Endothelial cell of umbilical vein (primary cell): ENCODE results near the gene DLGAP1. TPM values are rescaled to one million over a fixed set of nuclear protein-coding genes. Genes with fewer than 3 reads are reported as not detected.
A peak's percentile ranks its signal among the peaks of the same experiment; 100 is the strongest.

Experiments
- BruUV-seq: library from RNA; stranded (reverse); fragments of 400-500 nt; replicated peaks from 2 replicates; lab custom pipeline; 2021; lab: Mats Ljungman, UMichigan
- CTCF ChIA-PET: fragments of 300-600, 350-600 bp; sonication (Branson Sonifier 250); formaldehyde crosslinking; loops from one replicate; lab custom pipeline; 2021; ENCODE audit warnings: antibody characterized with exemption, inconsistent platforms; lab: Charles Lee
- POLR2A ChIA-PET: fragments of 300-600, 350-600 bp; sonication (Branson Sonifier 250); formaldehyde crosslinking; loops from one replicate; lab custom pipeline; 2021; ENCODE audit warnings: antibody characterized with exemption, inconsistent platforms; lab: Charles Lee
- DNase-seq: peaks from one replicate; pipeline ENCODE4 v3.0.0-alpha.2; 2011; ENCODE audit warnings: low read depth, low spot score
- FAIRE-seq: peaks from 2 replicates; lab custom pipeline; 2011; peaks lifted over from hg19 to GRCh38; lab: Jason Lieb, UNC
- H2AFZ ChIP-seq: 2 replicates; pipeline ENCODE4 v1.6.0; 2012; ENCODE audit warnings: low read depth, low read length, control low read depth, inconsistent platforms
- H3K27ac ChIP-seq: 2 replicates; pipeline ENCODE4 v1.5.1; 2011; ENCODE audit warnings: low read depth, mild to moderate bottlenecking, control low read depth, low read length, moderate library complexity; ENCODE audit not compliant: insufficient read depth
- H3K27me3 ChIP-seq, 2 experiments: 2 replicates each; pipeline versions ENCODE4 v1.6.0 to v1.6.1; 2011; ENCODE audit warnings: low read length in 2 of 2, mixed read lengths in 1 of 2; ENCODE audit not compliant: control insufficient read depth in 2 of 2, insufficient read depth in 2 of 2
- H3K36me3 ChIP-seq, 2 experiments: 2 replicates in 1 of 2; 3 replicates in 1 of 2; pipeline ENCODE4 v1.5.1; 2011; ENCODE audit warnings: low read length in 2 of 2, mild to moderate bottlenecking in 1 of 2, moderate library complexity in 1 of 2; ENCODE audit not compliant: control insufficient read depth in 2 of 2, insufficient read depth in 2 of 2; ENCODE audit errors: extremely low read depth in 1 of 2
- H3K4me1 ChIP-seq: 3 replicates; pipeline ENCODE4 v1.5.1; 2011; ENCODE audit warnings: mild to moderate bottlenecking, low read length; ENCODE audit not compliant: control insufficient read depth, insufficient read depth; ENCODE audit errors: extremely low read depth
- H3K4me2 ChIP-seq: 2 replicates; pipeline ENCODE4 v1.6.1; 2011; ENCODE audit warnings: low read length, control low read depth, mixed read lengths; ENCODE audit not compliant: insufficient read depth
- H3K4me3 ChIP-seq, 3 experiments: fragments of 200-600 bp in 1 of 3; sonication (generic), shearing (Covaris generic) in 1 of 3; replicated peaks in 1 of 3; 2 replicates each; pipeline ENCODE4 v1.5.1; 2011 to 2016; ENCODE audit warnings: control low read depth in 3 of 3, low read length in 3 of 3, mild to moderate bottlenecking in 2 of 3, inconsistent platforms in 1 of 3, low read depth in 1 of 3, moderate library complexity in 1 of 3; ENCODE audit not compliant: insufficient read depth in 1 of 3
- H3K79me2 ChIP-seq: 2 replicates; pipeline ENCODE4 v1.6.0; 2012; ENCODE audit warnings: low read length, inconsistent platforms; ENCODE audit not compliant: control insufficient read depth, insufficient read depth
- H3K9ac ChIP-seq: replicated peaks from 2 replicates; pipeline ENCODE3; 2011; ENCODE audit warnings: low read length, control low read depth; ENCODE audit not compliant: insufficient read depth; ENCODE audit errors: extremely low read depth
- H3K9me1 ChIP-seq: replicated peaks from 3 replicates; pipeline ENCODE4 v1.6.0; 2011; ENCODE audit warnings: mild to moderate bottlenecking, low read length; ENCODE audit not compliant: control insufficient read depth, insufficient read depth; ENCODE audit errors: extremely low read depth
- H3K9me3 ChIP-seq: replicated peaks from 2 replicates; pipeline ENCODE4 v1.5.1; 2012; ENCODE audit warnings: low read length, inconsistent platforms; ENCODE audit not compliant: control insufficient read depth, insufficient read depth
- H4K20me1 ChIP-seq: replicated peaks from 2 replicates; pipeline ENCODE3; 2011; ENCODE audit warnings: mild to moderate bottlenecking, low read length; ENCODE audit not compliant: control insufficient read depth, insufficient read depth; ENCODE audit errors: extremely low read depth
- EZH2 ChIP-seq: IDR thresholded peaks from 2 replicates; pipeline ENCODE4 v1.6.1; 2012; ENCODE audit warnings: borderline replicate concordance, low read depth, mild to moderate bottlenecking, moderate library complexity, low read length, inconsistent platforms; ENCODE audit not compliant: severe bottlenecking
- FOS ChIP-seq: IDR thresholded peaks from 2 replicates; pipeline ENCODE4 v1.6.1; 2011; ENCODE audit warnings: mild to moderate bottlenecking, low read length, moderate library complexity, borderline replicate concordance; ENCODE audit not compliant: insufficient read depth
- GATA2 ChIP-seq: IDR thresholded peaks from 2 replicates; pipeline ENCODE4 v1.7.0; 2011; ENCODE audit warnings: low read depth, mild to moderate bottlenecking, moderate library complexity, mixed read lengths, low read length; ENCODE audit not compliant: insufficient read length, insufficient read depth
- JUN ChIP-seq: IDR thresholded peaks from 2 replicates; pipeline ENCODE4 v1.6.1; 2011; ENCODE audit warnings: borderline replicate concordance, low read depth; ENCODE audit not compliant: insufficient read length, insufficient read depth
- MYC ChIP-seq: IDR thresholded peaks from one replicate; pipeline ENCODE4 v1.6.1; 2011; ENCODE audit warnings: mild to moderate bottlenecking, low read depth, low read length
- POLR2A ChIP-seq: IDR thresholded peaks from 2 replicates; pipeline ENCODE4 v1.6.1; 2012; ENCODE audit warnings: low read depth, mild to moderate bottlenecking, control low read depth, low read length
- POLR2AphosphoS5 ChIP-seq: IDR thresholded peaks from 2 replicates; pipeline ENCODE4 v1.6.1; 2012; ENCODE audit warnings: low read depth, mild to moderate bottlenecking, control low read depth, low read length, moderate library complexity; ENCODE audit not compliant: insufficient read depth
- dilution Hi-C: fragments of 300-500 bp; cut with MboI; formaldehyde crosslinking; loops from one replicate; pipeline ENCODE4 v1.15.0; 2019; ENCODE audit warnings: low sequenced_read_pairs; ENCODE audit not compliant: extremely low pct_ligation_motif_present
- intact Hi-C: fragments of 100-400 bp; cut with micrococcal nuclease; formaldehyde crosslinking; loops from one replicate; pipeline ENCODE4 v1.10.0; 2022
- polyA plus RNA-seq, 4 experiments: library from polyadenylated mRNA; depleted of rRNA in 3 of 4; stranded (reverse) in 3 of 4; unstranded in 1 of 4; fragments of >200 nt; gene quantifications; 2 replicates each; pipeline versions ENCODE4 v1.2.1 to v1.2.3, GENCODE V29; 2011 to 2012; ENCODE audit warnings: missing spikeins in 1 of 4
- total RNA-seq: library from RNA; stranded (reverse); gene quantifications from 2 replicates; pipeline ENCODE4 v1.2.3, GENCODE V29; 2021
- TF ChIP-seq, protein P1 (sequence below): IDR thresholded peaks from 2 replicates; pipeline ENCODE4 v1.6.1; 2011; ENCODE audit not compliant: insufficient read depth, insufficient read length
- TF ChIP-seq, protein P2 (sequence below), 2 donors: IDR thresholded peaks; 1 replicate in 1 of 2; 2 replicates in 1 of 2; pipeline ENCODE4 v1.5.1; 2011; ENCODE audit warnings: low read length in 2 of 2, mild to moderate bottlenecking in 2 of 2, moderate library complexity in 2 of 2, control low read depth in 1 of 2, inconsistent platforms in 1 of 2, low read depth in 1 of 2; ENCODE audit not compliant: insufficient read depth in 1 of 2; ENCODE audit errors: extremely low read depth in 1 of 2

Gene DLGAP1
- total and polyA plus RNA-seq, 2 donors (not counting 3 experiments of a cell fraction or from before 2014, with no cell fraction given): 0.04 TPM; not detected in 1

DNA sequence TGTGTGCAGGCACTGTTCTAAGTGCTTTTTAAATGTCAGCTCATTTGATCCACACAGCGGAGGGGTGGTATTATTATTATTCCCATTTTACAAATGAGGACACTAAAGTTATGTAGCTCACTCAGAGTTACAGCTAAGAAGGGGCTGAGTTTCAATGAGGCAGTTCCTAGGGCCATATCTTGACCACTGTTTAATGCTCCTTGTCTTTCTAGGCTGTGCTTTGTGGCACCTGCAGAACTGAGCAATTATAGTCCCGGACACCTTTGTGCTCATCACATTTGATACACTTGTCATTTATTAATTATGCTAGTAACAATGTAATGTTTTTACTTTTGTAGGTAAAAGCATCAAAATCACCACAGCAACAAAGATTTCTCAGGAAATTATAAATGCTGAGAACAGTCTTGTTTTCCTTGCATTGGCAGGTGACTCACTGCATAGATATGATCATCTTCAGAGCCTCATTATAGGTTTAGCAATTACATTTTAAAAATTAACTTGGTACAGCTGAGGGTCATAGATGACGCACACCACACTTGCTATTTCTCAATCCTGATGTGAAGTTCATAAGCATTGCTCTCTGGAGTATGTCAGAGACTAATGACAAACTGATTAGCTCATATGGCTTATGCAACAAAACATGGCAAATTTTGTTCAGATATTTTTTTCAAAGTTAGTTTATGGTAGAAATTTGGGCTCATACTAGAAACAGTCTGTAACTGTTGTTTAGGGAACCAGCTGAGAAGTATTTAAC lies 638.3 kb downstream of the DLGAP1 start:
- POLR2A ChIA-PET: no interaction called here
- BruUV-seq: no TSS peak
- peak; percentile 12 for FAIRE-seq

DNA sequence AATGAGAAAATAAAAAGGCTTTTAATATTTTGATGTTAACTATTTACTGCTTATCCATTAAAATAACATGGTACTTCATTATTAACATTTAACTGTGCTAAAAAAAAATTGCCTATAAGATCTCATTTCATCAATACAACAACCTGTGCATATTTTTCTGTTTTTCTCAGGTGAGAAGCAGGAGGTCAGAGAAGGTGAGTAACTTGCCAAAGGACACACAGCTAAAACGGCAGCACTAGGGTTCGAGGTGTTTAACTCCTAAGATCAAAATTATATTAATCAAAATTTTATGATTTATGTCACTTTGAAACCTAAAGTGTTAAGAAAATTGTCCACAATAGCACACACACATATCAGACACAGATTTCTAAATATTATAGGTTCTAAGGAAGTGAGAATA lies 639.1 kb downstream of the DLGAP1 start:
- CTCF ChIA-PET: interaction anchor here (1.0 to 2.4 kb wide), 2 partner anchors 44 to 112 kb away, joined by 3 to 12 read pairs; no protein-coding TSS in a partner anchor
- POLR2A ChIA-PET: no interaction called here
- DNase-seq: no peak
- TF ChIP-seq, protein P1, sequence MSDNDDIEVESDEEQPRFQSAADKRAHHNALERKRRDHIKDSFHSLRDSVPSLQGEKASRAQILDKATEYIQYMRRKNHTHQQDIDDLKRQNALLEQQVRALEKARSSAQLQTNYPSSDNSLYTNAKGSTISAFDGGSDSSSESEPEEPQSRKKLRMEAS: no peak
- TF ChIP-seq POLR2A (no peak), MYC (no peak), POLR2AphosphoS5 (no peak), EZH2 (no peak), JUN (no peak), FOS (no peak), GATA2 (no peak)
- TF ChIP-seq, protein P2, sequence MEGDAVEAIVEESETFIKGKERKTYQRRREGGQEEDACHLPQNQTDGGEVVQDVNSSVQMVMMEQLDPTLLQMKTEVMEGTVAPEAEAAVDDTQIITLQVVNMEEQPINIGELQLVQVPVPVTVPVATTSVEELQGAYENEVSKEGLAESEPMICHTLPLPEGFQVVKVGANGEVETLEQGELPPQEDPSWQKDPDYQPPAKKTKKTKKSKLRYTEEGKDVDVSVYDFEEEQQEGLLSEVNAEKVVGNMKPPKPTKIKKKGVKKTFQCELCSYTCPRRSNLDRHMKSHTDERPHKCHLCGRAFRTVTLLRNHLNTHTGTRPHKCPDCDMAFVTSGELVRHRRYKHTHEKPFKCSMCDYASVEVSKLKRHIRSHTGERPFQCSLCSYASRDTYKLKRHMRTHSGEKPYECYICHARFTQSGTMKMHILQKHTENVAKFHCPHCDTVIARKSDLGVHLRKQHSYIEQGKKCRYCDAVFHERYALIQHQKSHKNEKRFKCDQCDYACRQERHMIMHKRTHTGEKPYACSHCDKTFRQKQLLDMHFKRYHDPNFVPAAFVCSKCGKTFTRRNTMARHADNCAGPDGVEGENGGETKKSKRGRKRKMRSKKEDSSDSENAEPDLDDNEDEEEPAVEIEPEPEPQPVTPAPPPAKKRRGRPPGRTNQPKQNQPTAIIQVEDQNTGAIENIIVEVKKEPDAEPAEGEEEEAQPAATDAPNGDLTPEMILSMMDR (IDR thresholded peaks at IDR 0.05; ENCODE audit: extremely low read depth in 1 of 2, insufficient read depth in 1 of 2, low read depth in 1 of 2, low read length in 2 of 2): no peak
- Histone ChIP-seq H3K79me2 (no peaks in the 10 kb centered on the region), H3K27me3 (no peaks in the 10 kb centered on the region), H2AFZ (no peak overlapping the region), H3K9me3 (no peaks in the 10 kb centered on the region), H3K4me1 (peaks cover 6% of the 10 kb centered on the region), H3K27ac (no peak overlapping the region), H3K9ac (no peak overlapping the region), H3K4me3 (no peak overlapping the region), H3K4me2 (no peak overlapping the region), H3K36me3 (no peaks in the 10 kb centered on the region), H3K9me1 (no peaks in the 10 kb centered on the region), H4K20me1 (no peaks in the 10 kb centered on the region)
- no peak for FAIRE-seq
- BruUV-seq: no TSS peak
- dilution Hi-C loops (no loop called here), intact Hi-C loops (loop anchor here (2.0 kb wide), 1 partner anchor 21 kb away; no protein-coding TSS in a partner anchor)

More for the DNA sequence above, 638.3 kb downstream of the DLGAP1 start:
- H3K4me2 ChIP-seq: no peak overlapping the region
- TF ChIP-seq POLR2A (no peak), GATA2 (peak; percentile 48), POLR2AphosphoS5 (no peak), EZH2 (no peak), FOS (peak; percentile 65), MYC (no peak), JUN (peak; percentile 82)
- no peaks in the 10 kb centered on the region for H3K27me3 ChIP-seq
- H3K9ac ChIP-seq: no peak overlapping the region
- no peaks in the 10 kb centered on the region for H3K9me3 ChIP-seq
- dilution Hi-C loops: no loop called here
- H2AFZ ChIP-seq: no peak overlapping the region
- peaks cover 6% of the 10 kb centered on the region for H3K4me1 ChIP-seq
- no peaks in the 10 kb centered on the region for H4K20me1 ChIP-seq
- no peaks in the 10 kb centered on the region for H3K9me1 ChIP-seq
- no peak overlapping the region for H3K27ac ChIP-seq
- DNase-seq: peak; percentile 64
- CTCF ChIA-PET: interaction anchor here (0.9 to 2.8 kb wide), 7 partner anchors 10 to 113 kb away, joined by 3 to 12 read pairs (median 3); no protein-coding TSS in a partner anchor
- no peaks in the 10 kb centered on the region for H3K36me3 ChIP-seq
- intact Hi-C loops: loop anchor here (2.0 kb wide), 1 partner anchor 22 kb away; no protein-coding TSS in a partner anchor
- H3K79me2 ChIP-seq: no peaks in the 10 kb centered on the region
- no peak overlapping the region for H3K4me3 ChIP-seq
